GM21723 (cell line): ENCODE results near the gene OSCP1.
"Not testable (repeated sequence)": the region's sequence is repeated elsewhere in the genome, so short reads cannot be mapped to it uniquely, and the experiment has no call there.

Experiments used
- ATAC-seq: cut with Tn5 transposase; IDR thresholded peaks from one replicate; pipeline ENCODE4 v1.9.1; 2021; ENCODE audit warnings: mild to moderate bottlenecking, moderate library complexity; ENCODE audit not compliant: unreplicated experiment

The OSCP1 gene, protein sequence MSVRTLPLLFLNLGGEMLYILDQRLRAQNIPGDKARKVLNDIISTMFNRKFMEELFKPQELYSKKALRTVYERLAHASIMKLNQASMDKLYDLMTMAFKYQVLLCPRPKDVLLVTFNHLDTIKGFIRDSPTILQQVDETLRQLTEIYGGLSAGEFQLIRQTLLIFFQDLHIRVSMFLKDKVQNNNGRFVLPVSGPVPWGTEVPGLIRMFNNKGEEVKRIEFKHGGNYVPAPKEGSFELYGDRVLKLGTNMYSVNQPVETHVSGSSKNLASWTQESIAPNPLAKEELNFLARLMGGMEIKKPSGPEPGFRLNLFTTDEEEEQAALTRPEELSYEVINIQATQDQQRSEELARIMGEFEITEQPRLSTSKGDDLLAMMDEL

GRCh38 chr1:36450270-36450918 is at the start of gene OSCP1:
Gene OSCP1, minus strand, starts transcription at chr1:36450451. Its CDS starts 82 bp downstream, at chr1:36450369.
- ATAC-seq = peak; percentile 98

GRCh38 chr1:36497207-36497606 is 47.0 kb upstream of the OSCP1 start:
- no peak for ATAC-seq

DNA sequence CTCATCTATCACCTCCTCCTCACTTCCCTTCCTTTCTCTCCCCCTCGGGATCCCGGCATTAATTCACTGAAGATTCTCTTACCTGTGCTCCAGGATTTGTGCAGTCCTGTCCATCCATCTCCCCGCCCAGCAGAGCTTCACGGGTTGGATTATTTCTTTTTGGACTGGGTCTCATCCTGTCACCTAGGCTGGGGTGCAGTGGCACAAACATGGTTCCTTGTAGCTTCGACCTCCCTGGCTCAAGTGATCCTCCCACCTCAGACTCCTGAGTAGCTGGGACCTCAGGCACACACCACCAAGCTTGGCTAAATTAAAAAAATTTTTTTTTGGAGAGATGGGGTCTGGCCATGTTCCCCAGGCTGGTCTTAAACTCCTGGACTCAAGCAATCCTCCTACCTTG is 44.7 kb upstream of the OSCP1 start:
- ATAC-seq = no peak

DNA sequence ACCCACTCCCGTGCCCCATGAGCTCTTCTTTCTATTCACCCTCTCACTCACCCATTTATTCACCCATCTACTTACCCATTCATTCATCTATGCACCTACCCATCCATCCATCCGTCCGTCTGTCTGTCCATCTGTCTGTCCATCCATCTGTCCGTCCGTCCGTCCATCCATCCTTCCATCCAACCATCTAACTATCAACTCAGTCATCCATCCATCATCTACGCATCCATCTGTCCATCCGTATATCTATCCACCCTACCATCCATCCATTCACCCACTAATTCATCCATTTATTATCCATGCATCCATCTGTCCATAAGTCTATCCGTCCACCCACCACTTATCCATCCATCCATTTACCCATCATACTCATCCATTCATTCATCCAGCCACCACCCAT is 43.3 kb upstream of the OSCP1 start:
- no peak for ATAC-seq

DNA sequence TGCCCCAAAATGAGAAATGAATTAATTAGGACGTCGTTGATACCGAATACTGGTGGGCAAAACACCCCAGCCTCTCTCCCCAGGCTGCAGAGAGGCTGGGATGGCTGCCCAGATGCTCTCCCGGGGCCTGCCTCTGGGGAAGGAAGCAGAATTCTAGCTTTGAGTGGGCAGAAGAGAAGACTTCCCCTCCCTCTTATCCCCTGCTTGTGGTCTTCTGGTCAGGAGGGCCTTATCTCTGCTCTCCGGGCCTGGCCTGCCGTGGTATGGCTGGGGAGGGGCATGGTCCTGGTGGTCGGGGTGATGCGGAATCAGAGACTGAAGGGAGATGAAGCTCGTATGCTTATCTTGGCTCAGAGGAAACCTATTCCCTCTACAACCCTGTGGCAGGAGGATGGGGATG is 42.2 kb upstream of the OSCP1 start:
- ATAC-seq = no peak

- ATAC-seq = not testable (repeated sequence)
Measured at GRCh38 chr1:36489258-36490051, 39.2 kb upstream of the OSCP1 start.

DNA sequence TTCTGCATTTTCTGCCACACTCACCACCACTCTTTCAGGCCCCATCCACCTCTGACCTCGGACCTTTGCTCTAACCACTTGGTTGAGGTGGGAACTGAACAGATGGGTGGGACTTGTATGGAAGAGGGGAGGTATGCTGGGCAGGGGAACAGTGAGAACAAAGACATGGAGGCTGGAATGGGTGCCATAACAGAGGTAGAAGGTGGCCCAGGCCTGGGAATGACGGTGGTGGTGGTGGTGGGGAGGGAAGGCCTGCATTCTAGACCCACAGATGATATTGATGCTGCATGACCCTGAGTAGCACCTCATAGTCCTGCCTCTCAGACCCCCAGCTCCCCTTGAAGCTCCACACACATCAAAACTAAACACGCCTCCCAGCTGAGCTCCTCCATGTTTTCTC is 37.7 kb upstream of the OSCP1 start:
- no peak for ATAC-seq

DNA sequence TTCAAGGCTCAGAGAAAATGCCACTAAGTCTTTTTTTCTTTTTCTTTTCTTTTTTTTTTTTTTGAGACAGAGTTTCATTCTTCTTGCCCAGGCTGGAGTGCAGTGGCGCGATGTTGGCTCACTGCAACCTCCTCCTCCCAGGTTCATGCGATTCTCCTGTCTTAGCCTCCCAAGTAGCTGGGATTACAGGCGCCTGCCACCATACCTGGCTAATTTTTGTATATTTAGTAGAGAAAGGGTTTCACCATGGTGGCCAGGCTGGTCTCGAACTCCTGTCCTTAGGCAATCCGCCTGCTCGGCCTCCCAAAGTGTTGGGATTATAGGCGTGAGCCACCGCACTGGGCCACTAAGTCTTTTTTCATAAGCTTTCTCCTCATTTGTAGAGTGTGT is 37.1 kb upstream of the OSCP1 start:
- not testable (repeated sequence) for ATAC-seq

GRCh38 chr1:36486439-36487335 is 36.4 kb upstream of the OSCP1 start:
- ATAC-seq = no peak

- no peak for ATAC-seq
Measured at GRCh38 chr1:36486093-36486438, 35.8 kb upstream of the OSCP1 start.

GRCh38 chr1:36484099-36484498 is 33.8 kb upstream of the OSCP1 start:
- ATAC-seq = no peak

GRCh38 chr1:36482724-36483388 is 32.6 kb upstream of the OSCP1 start, which contains the start of gene CSF3R:
Gene CSF3R, minus strand, starts transcription at chr1:36482913. Its CDS starts 3,417 bp downstream, at chr1:36479496.
- no peak for ATAC-seq

DNA sequence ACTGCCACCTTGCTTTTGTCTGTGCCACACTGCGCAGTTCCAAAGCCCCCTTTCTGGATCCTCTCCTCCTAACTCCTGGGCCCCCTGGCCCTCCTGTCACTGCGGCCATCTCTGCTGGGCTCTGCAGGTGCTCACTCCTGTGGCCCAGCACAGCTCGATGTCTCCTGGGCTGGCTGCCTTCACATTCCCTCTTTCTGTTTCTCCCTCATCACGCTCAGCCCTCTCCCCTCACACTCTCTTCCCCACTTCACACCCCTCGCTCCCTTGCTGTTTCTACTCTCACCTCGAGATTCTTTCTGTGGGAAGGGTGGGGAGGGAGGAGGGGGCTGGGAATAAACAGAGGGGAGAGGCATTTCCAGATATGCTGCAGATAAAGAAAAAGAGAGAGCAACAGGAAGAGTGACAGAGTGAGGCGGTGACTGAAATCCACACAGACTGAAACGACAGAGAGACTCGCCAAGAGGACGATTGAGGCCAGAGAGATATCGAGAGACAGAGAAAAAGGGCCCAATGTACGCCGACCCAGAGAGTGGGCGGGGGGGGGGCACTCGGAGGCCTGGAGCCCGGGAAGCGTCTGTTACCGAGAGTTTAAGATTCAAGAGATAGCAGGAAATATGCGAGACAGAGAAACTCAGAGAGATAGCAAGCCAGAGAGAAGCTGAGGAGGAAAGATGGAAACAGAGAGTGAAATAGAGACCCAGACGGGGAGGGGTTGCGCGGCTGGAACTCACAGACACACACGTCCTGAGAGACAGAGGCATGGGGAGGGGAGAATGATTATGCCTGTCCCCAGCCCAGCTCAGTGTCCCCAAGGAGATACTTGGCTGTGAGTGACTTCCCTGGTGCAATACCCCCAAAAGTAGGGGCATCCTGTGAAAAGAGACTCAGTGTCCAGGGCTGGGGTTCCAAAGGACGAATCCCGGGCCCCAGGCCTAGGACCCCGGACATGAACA is 31.8 kb upstream of the OSCP1 start:
- ATAC-seq = no peak

GRCh38 chr1:36481091-36481490 is 30.8 kb upstream of the OSCP1 start:
- ATAC-seq = no peak

DNA sequence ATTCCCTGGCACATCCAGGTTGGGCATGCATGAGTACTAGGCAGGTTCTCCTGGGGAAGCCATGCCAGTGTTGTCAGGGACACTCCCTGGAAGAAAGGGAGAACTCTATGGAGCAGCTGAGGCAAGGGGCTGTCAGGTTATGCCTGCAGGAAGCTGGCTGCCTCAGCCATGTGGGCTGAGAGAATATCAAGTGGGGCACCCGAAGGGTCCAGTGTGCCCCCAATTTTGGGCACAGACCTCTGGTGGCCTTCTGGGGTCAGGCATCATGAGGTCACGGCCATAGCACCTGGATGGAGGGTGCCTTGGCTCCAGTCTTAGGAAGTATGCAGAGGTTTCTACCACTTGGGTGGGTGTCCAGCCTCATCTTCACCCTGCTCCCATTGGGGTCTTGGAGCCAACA is 29.9 kb upstream of the OSCP1 start:
- ATAC-seq = no peak

GRCh38 chr1:36479505-36480051 is 29.3 kb upstream of the OSCP1 start:
- ATAC-seq = no peak

- ATAC-seq = not testable (repeated sequence)
Measured at GRCh38 chr1:36477615-36478014, 27.4 kb upstream of the OSCP1 start.

DNA sequence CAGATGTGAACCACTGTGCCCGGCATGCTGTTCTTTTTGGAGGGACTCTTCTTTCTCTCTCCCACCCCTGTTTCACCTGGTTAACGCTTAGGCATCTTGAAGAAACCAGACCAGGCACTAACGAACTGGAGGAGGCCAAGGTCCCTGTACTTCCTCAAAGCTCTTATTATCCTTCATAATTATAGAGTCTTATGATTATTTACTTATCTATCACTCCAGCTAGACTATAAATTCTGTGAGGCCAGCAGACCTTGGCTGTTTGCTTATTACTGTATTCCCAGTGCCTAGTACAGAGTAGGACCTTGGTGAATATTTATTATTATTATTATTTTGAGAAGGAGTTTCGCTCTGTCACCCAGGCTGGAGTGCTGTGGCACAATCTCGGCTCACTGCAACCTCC is 26.7 kb upstream of the OSCP1 start:
- no peak for ATAC-seq
